SU-DHL-6 (cell line): Measurements from ENCODE around the gene AGAP1.

ENCODE experiments used
- EZH2phosphoT487 ChIP-seq: fragments of 200-600 bp; sonication (generic), shearing (Covaris generic); conservative IDR thresholded peaks from 2 replicates; pipeline ENCODE4 v1.6.1; 2018; ENCODE audit warnings: mild to moderate bottlenecking, antibody characterized with exemption, low read length, moderate library complexity, mixed read lengths
- TF ChIP-seq, protein P1 (sequence below): fragments of 200-600 bp; sonication (generic); IDR thresholded peaks from one replicate; pipeline ENCODE4 v1.5.1; 2017; ENCODE audit warnings: antibody characterized with exemption, mild to moderate bottlenecking, low read length, moderate library complexity; ENCODE audit not compliant: insufficient read depth, poor library complexity, severe bottlenecking

DNA sequence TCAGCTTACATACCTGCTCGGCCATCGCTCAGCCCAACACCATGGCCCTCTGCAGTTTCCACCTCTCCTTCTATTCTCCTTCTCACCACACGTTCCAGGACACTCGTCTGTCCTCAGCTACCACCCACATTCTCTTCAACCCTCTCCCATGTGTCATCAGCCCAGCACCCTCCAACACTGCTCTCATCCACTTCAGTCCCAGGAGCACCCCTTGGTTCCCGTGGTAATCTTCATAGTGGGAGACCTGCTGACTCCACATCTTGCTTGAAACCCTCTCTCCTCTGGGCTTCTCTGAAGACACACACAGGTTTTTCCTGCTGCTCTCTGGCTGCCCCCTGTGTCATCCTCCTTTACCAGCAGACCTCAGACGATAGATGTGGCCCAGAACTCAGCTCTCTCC lies 445.6 kb downstream of the AGAP1 start:
- TF ChIP-seq, protein P1, sequence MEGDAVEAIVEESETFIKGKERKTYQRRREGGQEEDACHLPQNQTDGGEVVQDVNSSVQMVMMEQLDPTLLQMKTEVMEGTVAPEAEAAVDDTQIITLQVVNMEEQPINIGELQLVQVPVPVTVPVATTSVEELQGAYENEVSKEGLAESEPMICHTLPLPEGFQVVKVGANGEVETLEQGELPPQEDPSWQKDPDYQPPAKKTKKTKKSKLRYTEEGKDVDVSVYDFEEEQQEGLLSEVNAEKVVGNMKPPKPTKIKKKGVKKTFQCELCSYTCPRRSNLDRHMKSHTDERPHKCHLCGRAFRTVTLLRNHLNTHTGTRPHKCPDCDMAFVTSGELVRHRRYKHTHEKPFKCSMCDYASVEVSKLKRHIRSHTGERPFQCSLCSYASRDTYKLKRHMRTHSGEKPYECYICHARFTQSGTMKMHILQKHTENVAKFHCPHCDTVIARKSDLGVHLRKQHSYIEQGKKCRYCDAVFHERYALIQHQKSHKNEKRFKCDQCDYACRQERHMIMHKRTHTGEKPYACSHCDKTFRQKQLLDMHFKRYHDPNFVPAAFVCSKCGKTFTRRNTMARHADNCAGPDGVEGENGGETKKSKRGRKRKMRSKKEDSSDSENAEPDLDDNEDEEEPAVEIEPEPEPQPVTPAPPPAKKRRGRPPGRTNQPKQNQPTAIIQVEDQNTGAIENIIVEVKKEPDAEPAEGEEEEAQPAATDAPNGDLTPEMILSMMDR: no peak
- TF ChIP-seq EZH2phosphoT487: no peak
